LNCAP (cell line): Measurements from ENCODE around the gene MYBPH.

Source experiments
- TF ChIP-seq, protein P1 (sequence below): fragments of 450-650 bp; IDR thresholded peaks from 2 replicates; pipeline ENCODE4 v1.5.1; 2017; ENCODE audit warnings: mild to moderate bottlenecking

Gene MYBPH

GRCh38 chr1:203187304-203187685 is 11.7 kb upstream of the MYBPH start:
- TF ChIP-seq, protein P1, sequence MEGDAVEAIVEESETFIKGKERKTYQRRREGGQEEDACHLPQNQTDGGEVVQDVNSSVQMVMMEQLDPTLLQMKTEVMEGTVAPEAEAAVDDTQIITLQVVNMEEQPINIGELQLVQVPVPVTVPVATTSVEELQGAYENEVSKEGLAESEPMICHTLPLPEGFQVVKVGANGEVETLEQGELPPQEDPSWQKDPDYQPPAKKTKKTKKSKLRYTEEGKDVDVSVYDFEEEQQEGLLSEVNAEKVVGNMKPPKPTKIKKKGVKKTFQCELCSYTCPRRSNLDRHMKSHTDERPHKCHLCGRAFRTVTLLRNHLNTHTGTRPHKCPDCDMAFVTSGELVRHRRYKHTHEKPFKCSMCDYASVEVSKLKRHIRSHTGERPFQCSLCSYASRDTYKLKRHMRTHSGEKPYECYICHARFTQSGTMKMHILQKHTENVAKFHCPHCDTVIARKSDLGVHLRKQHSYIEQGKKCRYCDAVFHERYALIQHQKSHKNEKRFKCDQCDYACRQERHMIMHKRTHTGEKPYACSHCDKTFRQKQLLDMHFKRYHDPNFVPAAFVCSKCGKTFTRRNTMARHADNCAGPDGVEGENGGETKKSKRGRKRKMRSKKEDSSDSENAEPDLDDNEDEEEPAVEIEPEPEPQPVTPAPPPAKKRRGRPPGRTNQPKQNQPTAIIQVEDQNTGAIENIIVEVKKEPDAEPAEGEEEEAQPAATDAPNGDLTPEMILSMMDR = no peak

DNA sequence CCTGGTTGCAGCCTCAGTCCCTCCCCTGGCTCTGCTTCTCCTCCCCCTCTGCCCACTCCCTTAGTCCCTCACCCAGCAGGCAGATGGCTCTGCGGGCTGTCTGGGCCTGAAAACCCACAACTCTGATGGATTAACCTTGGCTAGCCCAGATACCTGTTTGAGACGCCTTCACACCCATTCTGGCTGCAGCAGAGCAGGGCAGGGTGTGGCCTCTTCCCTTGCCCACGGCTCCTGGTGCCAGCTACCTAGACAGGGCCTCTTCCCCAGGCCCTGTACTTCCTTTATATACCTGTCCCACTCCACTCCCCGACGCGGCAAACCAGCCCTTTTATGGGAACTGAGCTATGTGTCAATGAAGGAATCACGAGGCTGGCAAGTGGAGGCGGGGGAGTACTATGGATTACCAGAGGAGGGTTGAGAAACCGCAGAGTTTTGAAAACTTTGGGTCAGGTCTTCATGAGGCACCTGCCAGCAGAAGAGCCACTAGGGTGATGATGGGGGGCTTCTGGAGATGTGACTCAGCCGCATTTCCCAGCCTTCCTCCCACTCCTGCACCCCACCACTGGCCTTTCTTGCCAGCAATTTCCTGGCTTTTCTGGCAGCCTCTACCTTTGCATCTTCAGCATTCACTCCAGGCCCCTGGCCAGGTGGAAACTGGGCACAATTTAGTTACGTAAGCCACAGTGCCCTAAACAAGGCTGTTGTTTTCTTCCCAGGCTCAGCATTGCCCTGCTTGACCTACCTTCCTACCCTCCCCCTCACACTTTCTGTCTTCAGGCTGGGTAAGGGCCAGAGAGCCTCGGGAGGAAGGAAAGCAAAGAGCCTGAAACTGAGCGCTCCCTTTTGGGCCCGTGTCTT is 11.0 kb upstream of the MYBPH start, which contains the start of gene CHI3L1:
Gene CHI3L1 (minus strand): TSS at position 259 of the 858 bp plus-strand sequence. CDS start 81 bp downstream, at position 178.
- TF ChIP-seq, protein P1 = no peak

GRCh38 chr1:203186091-203186445 is 10.4 kb upstream of the MYBPH start:
- TF ChIP-seq, protein P1 = no peak

GRCh38 chr1:203185585-203185984 is 10.0 kb upstream of the MYBPH start:
- TF ChIP-seq, protein P1 = no peak

DNA sequence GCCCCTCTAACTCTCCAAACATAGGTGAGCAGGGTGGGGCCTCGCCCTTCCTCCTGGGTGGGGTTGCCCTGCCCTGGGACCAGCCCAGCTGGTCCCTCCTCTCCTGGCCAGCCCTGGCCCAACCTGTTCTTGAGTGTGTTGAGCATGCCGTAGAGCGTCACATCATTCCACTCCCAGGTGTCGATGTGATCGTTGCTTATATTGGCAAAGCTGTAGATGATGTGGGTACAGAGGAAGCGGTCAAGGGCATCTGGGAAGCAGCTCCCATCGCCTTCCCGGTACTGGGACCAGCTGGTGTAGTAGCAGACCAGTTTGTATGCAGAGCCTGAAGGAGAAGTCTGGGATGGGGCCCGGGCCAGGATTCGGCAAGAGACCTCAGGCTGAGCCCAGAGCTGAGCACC is 9.4 kb upstream of the MYBPH start:
- TF ChIP-seq, protein P1 = no peak

- TF ChIP-seq, protein P1 = no peak
Measured at GRCh38 chr1:203184467-203184866, 8.8 kb upstream of the MYBPH start.

DNA sequence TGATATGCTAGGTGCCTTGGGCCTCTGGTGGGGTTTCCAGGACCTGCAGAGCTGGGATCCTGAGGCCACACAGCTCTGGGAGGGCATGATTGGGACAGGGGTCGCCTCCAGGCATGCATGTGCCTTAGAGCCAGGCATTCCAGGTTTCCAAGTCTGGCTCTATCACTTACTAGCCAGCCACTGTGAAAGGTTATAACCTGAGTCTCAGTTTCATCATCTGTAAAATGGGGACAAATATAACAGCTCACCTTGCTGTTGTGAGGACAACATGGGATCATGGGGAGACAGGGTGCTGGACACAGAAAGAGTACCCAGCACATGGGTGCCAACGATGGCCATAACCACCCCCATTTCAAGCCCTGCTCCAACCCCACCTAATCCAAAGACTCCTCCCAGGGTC is 8.2 kb upstream of the MYBPH start:
- TF ChIP-seq, protein P1 = no peak
